Nephron (organoid): ENCODE results near the gene PPP1R13L.

Experiments used
- H3K27ac Mint-ChIP-seq, 3 experiments: 2 replicates each; pipeline ENCODE4 v1.8.0; 2020; ENCODE audit warnings: mixed read lengths in 3 of 3, mild to moderate bottlenecking in 2 of 3, moderate library complexity in 1 of 3
- H3K27me3 Mint-ChIP-seq: 2 replicates; pipeline ENCODE4 v1.8.0; 2021; ENCODE audit warnings: low read depth, mild to moderate bottlenecking, moderate library complexity, mixed read lengths
- H3K36me3 Mint-ChIP-seq: 2 replicates; pipeline ENCODE4 v1.8.0; 2020; ENCODE audit warnings: low read depth, mixed read lengths
- H3K4me1 Mint-ChIP-seq: 2 replicates; pipeline ENCODE4 v1.8.0; 2020; ENCODE audit warnings: mixed read lengths
- H3K4me3 Mint-ChIP-seq, 3 experiments: 2 replicates each; pipeline ENCODE4 v1.8.0; 2020; ENCODE audit warnings: mild to moderate bottlenecking in 3 of 3, mixed read lengths in 3 of 3, moderate library complexity in 2 of 3
- H3K9me3 Mint-ChIP-seq: 2 replicates; pipeline ENCODE4 v1.8.0; 2020; ENCODE audit warnings: mixed read lengths
- TF ChIP-seq, protein P1 (sequence below), 3 experiments: fragments of 200-600 bp; sonication (generic); IDR thresholded peaks; one replicate each; pipeline ENCODE4 v1.5.0; 2021; ENCODE audit warnings: antibody characterized with exemption in 3 of 3; ENCODE audit not compliant: unreplicated experiment in 3 of 3

Gene PPP1R13L

DNA sequence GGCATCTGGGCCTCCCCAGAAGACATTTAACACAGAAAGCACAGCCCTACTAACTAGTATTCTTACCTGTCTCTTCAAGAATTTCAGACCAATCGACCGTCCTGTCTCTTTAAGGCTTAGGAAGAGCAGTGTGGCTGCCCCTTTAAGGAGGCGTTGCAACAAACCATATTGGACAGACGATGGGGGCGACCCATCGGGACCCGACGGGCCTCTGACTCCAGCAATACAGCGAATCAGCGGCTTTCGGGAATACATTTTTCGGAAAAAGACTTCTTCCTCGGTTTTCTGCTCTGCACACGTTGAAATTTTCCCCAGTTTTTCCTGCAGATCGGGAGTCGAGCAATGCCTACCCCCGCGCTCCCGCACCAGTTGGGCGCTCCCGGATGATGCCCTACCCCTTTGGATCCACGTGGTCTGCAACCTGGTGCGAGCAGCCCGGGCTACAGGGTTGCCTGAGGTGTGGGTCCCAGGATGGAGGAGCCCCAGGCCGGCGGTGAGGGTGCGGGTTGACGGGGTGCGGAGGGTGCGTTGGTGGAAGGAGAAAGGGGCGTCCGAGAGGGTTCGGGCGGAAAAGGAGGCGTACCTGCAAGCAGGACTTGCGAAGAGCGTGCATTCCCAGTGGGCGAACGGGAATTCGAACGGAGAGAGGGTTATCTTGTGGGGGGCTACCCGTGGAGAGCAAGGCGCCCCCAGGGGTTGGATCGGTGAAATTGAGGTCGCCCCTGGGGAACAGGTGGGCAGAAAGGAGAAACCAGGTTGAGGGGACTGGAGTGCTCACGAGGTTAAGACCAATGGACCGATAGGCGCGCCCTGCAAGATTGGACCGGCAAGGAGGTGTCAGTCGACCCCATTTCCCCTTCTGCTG, 1.6 kb upstream of the PPP1R13L start, which contains the start of gene POLR1G:
POLR1G (plus strand) TSS at position 419 of the 865 bp plus-strand sequence; CDS start at position 472, 53 bp downstream.
- TF ChIP-seq, protein P1, sequence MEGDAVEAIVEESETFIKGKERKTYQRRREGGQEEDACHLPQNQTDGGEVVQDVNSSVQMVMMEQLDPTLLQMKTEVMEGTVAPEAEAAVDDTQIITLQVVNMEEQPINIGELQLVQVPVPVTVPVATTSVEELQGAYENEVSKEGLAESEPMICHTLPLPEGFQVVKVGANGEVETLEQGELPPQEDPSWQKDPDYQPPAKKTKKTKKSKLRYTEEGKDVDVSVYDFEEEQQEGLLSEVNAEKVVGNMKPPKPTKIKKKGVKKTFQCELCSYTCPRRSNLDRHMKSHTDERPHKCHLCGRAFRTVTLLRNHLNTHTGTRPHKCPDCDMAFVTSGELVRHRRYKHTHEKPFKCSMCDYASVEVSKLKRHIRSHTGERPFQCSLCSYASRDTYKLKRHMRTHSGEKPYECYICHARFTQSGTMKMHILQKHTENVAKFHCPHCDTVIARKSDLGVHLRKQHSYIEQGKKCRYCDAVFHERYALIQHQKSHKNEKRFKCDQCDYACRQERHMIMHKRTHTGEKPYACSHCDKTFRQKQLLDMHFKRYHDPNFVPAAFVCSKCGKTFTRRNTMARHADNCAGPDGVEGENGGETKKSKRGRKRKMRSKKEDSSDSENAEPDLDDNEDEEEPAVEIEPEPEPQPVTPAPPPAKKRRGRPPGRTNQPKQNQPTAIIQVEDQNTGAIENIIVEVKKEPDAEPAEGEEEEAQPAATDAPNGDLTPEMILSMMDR (IDR thresholded peaks at IDR 0.05; ENCODE audit: unreplicated experiment in 3 of 3), result no peak
- Mint-ChIP-seq H3K27me3 (peaks cover 45% of the 10 kb centered on the region), H3K36me3 (peaks cover 18% of the 10 kb centered on the region), H3K4me3 (peak within 1 kb of the TSS; percentile 89 to 95 (median 90)), H3K27ac (peak within 1 kb of the TSS; percentile 95 to 99 (median 98)), H3K9me3 (no peaks in the 10 kb centered on the region), H3K4me1 (peaks cover 28% of the 10 kb centered on the region)

DNA sequence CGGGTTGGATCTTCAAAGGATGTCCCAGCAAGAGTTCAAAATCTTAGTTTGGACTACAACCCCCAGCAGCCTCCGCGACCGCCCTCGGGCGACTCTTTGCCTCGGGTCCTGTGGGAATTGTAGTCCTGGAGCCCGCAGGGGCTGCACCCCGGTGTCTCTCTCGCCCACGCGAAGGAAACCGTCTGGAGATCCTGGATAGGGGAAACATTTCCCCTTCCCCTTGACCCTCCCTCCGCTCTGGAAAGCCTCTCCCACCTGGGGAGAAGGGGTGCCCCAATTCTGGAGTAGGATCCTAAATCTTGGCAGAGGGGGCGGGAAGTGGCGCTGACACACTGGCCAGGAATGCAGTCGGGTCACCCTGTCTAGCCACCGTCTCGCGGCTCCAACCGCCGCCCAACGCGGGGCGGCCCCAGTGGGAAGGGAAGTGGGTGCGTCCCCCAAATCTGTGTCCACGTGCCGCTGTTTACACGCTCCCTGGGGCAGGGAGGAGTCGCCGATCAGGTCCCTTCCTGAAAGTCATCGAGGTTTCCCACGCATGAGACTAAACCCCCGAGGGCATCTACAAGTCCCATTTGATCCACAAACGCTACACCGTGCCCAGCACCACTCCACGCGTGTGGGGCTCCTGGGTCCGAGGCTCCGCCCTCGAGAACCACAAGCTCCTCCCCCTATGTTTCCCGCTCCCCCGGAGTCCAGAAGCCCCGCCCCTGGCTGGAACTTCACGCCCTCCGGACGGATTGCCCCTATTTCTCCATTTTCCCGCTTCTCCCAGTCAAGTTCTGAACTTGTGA, 761 bp upstream of the PPP1R13L start:
- peaks cover 50% of the 10 kb centered on the region for H3K27me3 Mint-ChIP-seq
- H3K4me1 Mint-ChIP-seq, result peaks cover 28% of the 10 kb centered on the region
- TF ChIP-seq, protein P1 (IDR thresholded peaks at IDR 0.05; ENCODE audit: unreplicated experiment in 3 of 3), result no peak
- peak overlapping the region; percentile 95 to 99 (median 98) for H3K27ac Mint-ChIP-seq
- no peaks in the 10 kb centered on the region for H3K9me3 Mint-ChIP-seq
- H3K4me3 Mint-ChIP-seq, result peak overlapping the region; percentile 89 to 95 (median 90)
- peaks cover 17% of the 10 kb centered on the region for H3K36me3 Mint-ChIP-seq

DNA sequence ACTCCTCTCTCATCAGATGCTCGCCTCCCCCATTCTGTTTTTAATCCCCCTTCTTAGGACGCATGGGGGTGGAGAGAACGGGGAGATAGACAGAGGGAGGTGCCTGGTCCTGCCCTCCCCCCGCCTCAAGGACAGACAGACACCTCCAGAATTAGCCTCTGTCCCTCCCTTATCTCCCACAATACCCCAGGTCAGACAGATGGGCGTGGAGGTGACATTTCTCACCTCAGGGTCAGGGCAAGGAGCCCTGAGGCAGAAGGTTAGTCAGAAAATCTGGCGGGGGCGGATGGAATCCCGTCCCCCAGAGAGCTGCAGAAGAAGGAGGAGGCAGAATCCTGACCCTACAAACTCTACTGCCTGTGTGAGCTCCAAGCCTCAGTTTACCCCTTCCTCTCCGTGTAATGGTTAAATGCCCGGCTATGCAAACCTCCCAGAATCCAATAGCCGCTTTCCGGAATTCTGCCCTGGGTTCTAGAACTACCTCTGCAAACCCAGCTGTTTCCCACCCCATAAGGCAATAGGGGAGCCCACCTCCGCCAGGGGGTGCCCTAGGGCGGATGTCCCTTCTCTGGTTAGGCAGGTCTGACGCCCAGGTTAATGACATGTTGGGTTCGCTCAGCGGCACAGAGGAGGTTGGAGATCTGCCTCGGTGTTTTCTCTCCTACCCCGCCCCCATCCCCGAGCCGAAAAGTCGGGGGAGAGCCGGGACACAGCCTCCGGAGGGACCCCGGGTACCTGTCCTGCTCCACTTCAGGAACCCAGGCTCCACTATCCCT, 900 bp downstream of the PPP1R13L start:
- TF ChIP-seq, protein P1 (IDR thresholded peaks at IDR 0.05; ENCODE audit: unreplicated experiment in 3 of 3), result peak; percentile 25 to 45 (median 28)
- Mint-ChIP-seq H3K27ac (no peak overlapping the region), H3K4me1 (peaks cover 28% of the 10 kb centered on the region), H3K27me3 (peaks cover 63% of the 10 kb centered on the region), H3K36me3 (peaks cover 8% of the 10 kb centered on the region), H3K9me3 (no peaks in the 10 kb centered on the region), H3K4me3 (peak overlapping the region; percentile 89 to 95 (median 90))

DNA sequence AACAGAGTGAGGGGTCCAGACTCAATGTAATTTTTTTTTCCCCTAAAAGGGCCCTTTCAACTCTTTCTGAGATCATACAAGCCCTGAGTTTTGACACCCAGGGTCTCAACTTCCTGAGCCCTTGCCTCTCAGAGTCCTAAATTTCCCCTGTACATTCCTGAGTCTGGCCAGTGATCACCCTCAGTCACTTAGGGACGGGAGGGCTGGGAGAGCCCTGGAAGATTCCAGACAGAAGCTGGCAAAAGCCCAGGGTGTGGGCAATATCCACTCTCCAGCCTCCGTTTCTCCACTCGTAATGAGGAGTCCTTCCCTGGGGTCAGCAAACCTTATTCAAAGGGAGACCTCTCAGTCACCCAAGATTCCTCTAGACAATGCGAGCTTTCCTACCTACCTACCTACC, 1.6 kb downstream of the PPP1R13L start:
- H3K27ac Mint-ChIP-seq, result no peak overlapping the region
- H3K9me3 Mint-ChIP-seq, result no peaks in the 10 kb centered on the region
- peak overlapping the region; percentile 32 to 90 (median 89) for H3K4me3 Mint-ChIP-seq
- peaks cover 28% of the 10 kb centered on the region for H3K4me1 Mint-ChIP-seq
- H3K27me3 Mint-ChIP-seq, result peaks cover 70% of the 10 kb centered on the region
- TF ChIP-seq, protein P1 (IDR thresholded peaks at IDR 0.05; ENCODE audit: unreplicated experiment in 3 of 3), result no peak
- H3K36me3 Mint-ChIP-seq, result peaks cover 1% of the 10 kb centered on the region

- H3K4me3 Mint-ChIP-seq, result peak overlapping the region in 1 of 3 experiments; percentile 90
- no peaks in the 10 kb centered on the region for H3K9me3 Mint-ChIP-seq
- no peaks in the 10 kb centered on the region for H3K36me3 Mint-ChIP-seq
- no peak overlapping the region for H3K27ac Mint-ChIP-seq
- TF ChIP-seq, protein P1 (IDR thresholded peaks at IDR 0.05; ENCODE audit: unreplicated experiment in 3 of 3), result peak; percentile 32 to 61 (median 36)
- H3K27me3 Mint-ChIP-seq, result peaks cover 78% of the 10 kb centered on the region
- peaks cover 24% of the 10 kb centered on the region for H3K4me1 Mint-ChIP-seq
These were observed 2.4 kb downstream of the PPP1R13L start for GRCh38 chr19:45402298-45403061.
